GM19328 (cell line): ENCODE results near the gene MRPL49.
"Not testable (repeated sequence)": the region's sequence is repeated elsewhere in the genome, so short reads cannot be mapped to it uniquely, and the experiment has no call there.

ENCODE experiments used
- ATAC-seq: cut with Tn5 transposase; IDR thresholded peaks from one replicate; pipeline ENCODE4 v1.9.1; 2021; ENCODE audit warnings: mild to moderate bottlenecking, moderate library complexity; ENCODE audit not compliant: unreplicated experiment

The MRPL49 gene

DNA sequence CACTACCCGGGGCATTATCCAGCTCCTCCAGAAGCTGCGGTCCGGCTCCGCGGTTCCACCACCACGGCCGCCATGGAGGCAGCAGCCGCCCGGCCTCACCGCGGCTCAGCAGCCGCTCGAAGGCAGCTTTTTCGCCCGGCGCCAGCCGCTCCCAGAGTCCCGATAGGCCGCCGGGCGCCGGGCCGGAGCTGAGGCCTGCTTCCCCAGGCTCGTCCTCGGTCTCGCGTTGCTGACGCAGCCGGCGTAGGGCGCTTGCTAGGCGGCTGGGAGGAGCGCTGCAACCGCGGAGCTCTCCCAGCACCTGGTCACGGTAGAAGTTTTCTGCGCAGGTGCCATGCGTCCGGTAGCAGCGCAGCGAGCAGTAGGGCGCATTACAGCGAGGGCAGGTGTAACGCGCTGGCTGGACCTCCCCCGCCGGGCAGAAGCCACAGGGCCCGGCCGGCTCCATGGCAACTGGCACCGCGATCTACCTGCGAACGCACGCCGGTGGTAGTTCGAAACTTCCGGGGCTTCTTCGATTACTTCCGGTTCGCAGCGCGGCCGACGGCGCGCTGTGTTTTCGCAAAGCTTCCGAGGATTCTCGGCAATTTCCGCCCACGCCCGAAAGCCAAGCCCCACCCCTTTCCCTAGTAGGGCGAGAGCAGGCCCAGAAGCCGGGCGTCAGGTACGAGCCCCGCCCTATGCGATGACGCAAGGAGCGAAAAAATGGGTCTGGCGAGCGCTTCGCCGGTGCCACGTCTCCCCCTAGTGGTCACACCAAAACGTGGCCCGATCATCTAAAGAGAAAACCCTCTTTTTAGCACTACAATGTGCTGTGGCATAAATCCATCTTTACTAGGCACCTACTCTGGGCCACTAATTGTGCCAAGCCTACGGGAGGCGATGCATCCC is 4.7 kb upstream of the MRPL49 start, which contains the start of gene ZNHIT2:
Gene ZNHIT2, minus strand, starts transcription at position 496 of the 891 bp plus-strand sequence. Its CDS starts 48 bp downstream, at position 448.
- ATAC-seq, result peak; percentile 64

DNA sequence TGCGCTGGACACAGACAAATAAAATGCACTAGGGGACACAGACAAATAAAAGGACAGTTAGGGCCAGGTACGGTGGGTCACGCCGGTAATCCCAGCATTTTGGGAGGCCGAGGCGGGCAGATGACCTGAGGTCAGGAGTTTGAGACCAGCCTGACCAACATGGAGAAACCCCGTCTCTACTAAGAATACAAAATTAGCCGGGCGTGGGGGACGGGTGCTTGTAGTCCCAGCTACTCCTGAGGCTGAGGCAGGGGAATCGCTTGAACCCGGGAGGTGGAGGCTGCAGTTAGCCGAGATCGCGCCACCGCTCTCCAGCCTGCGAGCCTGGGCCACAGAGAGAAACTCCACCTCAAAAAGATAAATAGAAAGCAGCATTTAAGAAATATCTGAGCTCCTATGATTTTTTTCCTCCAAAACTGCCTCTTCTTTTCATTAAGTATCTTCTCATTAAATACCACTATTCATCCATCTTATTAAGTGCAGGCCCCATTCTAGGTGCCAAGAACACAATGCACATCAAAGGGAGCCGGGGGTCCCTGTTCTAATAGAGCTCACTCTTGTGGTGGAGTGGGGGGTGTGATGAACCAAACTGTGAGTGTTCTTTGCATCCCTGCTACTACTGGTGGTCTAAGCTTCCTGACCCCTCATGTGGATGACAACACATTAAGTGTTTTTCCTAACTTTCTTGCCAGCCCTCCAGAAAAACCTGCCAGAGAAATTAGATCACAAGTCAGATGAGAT is 3.9 kb upstream of the MRPL49 start:
- no peak for ATAC-seq

DNA sequence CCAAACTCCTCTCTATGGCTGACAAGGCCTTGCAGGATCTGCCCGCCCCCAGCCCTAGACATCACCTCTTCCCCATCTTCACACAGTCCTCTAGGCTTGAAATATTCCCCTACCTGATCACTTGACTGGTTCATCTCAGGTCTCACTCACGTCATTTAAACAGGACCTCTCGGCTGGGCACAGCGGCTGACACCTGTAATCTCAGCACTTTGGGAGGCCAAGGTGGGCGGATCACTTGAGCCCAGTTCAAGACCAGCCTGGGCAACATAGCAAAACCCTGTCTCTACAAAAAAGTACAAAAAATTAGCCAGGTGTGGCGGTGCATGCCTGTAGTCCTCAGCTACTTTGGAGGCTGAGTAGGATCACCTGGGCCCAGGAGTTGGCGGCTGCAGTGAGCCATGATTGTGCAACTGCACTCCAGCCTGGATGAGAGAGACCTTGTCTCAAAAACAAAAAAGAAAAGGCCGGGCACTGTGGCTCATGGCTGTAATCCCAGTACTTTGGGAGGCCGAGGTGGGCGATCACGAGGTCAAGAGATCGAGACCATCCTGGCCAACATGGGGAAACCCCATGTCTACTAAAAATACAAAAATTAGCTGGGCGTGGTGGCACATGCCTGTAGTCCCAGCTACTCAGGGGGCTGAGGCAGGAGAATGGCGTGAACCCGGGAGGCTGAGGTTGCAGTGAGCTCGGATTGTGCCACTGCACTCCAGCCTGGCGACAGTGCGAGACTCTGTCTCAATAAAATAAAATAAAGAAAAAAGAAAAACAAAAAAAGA is 3.0 kb upstream of the MRPL49 start:
- ATAC-seq, result not testable (repeated sequence)

DNA sequence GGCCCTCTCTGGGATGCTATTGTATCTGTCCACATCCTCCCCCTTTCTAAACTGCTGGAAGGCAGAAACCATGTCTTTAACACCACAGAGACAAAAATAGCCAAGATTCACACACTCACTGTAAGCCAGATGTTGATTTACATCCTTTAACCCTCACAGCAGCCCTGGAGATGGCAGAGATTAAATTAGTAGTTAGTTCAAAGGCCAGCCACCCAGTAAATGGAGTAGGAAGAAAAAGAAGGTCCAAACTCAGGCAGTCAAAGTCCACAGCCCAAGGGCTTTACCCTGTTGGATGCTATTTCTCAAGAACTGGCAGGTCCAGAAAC is 2.5 kb upstream of the MRPL49 start:
- no peak for ATAC-seq

DNA sequence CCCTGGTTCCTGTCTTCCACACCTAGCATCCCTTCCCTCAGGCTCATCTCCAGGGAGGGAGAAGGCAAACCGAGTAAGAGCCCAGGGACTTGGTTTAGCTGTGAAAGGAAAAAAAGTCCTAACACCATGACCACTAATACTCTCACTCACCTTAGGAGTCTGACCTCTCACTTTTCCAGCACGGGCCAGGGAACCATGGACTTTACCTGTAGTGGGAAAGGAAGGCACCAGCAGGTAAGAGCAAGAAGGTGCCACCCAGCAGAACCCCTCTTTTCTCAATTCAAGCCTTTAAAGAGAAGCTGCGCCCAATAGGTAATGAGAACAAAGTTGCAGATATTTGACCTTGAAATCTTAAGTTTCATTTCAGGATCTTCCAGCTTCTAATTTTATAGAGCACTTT is 1.3 kb upstream of the MRPL49 start:
- ATAC-seq, result no peak

DNA sequence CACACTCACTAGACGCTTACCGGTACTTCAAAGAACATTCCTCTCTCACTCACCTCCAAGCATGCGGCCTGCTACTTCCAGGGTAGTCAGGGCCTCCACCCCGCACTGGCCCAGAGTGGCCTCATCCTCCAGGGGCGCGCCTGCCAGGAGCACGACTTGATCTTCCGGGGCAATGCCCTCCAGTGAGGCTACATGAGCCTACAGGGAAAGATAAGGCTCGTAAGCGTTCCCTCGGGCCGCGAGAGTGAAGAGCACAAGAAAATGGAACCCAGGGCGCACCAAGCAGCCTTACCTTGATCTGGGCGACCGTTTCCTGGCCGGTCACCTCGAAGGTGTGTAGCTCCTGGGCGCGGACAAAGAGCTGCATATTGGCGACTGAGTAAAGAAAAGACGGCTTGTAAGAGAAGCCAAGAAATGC is 665 bp upstream of the MRPL49 start:
- no peak for ATAC-seq

DNA sequence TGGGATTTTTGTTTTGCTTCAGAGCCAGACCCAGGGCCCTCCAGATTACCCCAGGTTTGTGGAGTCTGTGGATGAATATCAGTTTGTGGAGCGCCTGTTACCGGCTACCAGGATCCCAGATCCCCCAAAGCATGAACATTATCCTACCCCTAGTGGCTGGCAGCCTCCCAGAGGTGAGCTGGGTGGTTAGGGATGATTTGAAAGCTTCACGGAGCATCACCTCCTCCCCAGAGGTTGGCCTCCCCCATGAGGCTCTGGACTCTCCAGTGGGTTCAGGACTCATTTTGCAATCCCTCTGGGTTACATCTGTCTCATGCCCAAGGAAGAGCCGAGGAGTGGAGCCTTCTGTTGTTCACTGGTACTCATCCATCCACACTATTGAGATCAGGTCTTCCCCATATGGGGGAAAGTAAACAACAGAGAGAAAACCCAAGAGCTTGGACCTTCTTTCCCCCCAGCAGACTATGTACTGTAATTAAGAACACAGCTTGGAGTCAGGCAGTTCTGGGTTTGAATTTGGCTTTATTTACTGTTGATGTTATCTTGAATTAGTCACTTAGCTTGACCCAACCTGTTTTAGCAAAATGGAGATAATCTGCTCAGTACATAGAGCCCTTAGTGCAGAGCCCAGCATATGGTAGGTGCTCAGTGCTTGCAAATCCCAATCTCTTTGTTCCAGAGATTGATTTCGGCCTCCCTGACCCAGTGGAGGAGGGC is 2.5 kb downstream of the MRPL49 start:
- ATAC-seq, result no peak

DNA sequence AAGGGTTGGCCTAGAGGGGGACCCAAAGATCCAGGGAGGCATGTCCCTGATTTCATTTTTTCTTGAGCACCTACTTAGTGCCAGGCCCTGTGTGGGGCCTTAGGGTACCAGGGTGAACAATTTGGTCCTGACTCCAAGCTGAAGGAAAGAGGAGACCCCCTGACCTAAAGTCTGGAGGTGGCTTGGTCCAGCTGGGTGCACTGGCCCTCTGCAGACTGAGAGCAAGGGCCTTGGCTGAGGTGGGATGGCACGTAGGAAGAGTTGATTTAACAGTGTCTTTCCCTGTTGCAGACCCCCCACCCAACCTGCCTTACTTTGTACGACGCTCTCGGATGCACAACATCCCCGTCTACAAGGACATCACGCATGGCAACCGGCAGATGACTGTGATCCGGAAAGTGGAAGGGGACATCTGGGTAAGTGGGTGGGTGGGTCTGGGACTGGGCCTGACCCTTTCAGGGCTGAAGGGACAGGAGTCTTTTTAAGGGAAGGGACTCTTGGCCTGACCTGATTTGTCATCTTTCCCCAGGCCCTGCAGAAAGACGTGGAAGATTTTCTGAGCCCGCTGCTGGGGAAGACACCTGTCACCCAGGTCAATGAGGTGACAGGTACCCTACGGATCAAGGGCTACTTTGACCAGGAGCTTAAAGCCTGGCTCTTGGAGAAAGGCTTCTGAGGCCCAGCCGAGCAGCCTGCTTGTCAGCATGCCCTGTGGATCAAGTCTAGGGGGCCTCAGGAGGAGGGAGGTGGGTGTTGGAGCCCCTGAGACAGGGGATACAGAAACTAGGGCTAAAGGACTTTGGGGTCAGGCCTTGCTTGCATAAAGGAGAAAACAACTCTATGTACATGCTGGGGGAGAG is 3.3 kb downstream of the MRPL49 start:
- ATAC-seq, result no peak

DNA sequence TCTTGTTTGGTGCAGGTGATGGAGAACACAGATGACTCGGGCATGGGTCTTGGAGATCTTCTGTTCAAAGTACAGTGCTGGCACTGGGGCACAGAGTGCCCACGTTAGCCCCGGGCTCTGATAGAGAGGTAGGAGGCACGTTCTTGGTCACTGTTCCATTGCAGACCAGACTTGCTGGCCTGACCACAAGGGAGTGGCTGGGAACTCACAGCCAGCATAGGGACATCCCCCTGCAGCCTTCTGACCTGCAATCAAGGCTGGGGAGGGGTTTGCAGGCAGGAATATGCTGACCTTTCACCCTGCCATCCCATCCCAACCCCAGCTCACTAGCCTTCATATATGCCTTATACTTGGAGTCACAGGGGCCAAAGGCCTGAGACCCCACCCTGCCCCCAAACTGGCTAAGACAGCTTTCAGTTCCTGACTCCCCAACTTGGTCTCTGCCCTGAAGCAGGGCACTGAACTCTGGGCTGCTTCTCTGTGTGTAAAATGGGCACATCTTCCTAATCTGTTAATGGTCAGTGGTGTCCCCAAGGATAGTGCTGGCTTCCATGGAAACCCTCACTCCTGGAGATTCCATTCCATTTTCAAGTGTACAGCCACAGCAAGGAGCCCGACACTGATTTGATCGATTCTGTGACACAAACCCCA is 4.6 kb downstream of the MRPL49 start:
- ATAC-seq, result no peak

DNA sequence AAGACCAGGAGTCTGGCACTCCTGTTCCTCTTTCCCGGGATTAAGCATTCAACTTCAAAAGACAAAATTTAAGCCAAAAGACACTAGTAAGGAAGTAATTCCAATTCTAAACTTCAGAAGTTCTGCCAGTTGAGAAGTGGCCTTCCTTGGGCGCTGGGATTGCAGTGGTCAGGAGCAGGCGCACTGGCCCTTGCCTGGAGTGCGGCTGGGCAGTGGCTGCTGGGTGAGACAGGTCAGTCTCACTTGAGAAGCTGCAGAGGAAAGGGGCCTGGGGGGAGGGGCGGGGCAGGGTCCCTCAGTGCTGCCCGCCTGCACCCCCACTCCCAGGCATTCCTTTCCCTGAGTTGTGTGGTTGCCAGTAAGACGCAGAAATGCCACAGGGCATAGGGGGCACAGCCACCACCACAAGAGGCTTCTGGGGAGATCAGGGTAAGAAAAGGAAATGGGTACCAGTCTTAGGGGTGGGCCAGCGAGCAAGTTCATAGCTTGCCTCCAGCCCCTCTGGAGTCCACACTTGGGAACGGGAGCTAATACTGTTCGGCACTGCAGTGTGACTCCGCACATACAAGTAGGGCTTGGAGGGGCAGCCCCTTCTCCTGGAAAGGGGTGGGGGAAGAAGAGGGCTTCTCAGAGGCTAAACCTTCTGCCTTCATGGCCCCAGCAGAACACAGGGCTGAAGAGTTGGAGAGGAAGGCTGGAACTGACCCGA is 5.5 kb downstream of the MRPL49 start:
- ATAC-seq, result no peak

DNA sequence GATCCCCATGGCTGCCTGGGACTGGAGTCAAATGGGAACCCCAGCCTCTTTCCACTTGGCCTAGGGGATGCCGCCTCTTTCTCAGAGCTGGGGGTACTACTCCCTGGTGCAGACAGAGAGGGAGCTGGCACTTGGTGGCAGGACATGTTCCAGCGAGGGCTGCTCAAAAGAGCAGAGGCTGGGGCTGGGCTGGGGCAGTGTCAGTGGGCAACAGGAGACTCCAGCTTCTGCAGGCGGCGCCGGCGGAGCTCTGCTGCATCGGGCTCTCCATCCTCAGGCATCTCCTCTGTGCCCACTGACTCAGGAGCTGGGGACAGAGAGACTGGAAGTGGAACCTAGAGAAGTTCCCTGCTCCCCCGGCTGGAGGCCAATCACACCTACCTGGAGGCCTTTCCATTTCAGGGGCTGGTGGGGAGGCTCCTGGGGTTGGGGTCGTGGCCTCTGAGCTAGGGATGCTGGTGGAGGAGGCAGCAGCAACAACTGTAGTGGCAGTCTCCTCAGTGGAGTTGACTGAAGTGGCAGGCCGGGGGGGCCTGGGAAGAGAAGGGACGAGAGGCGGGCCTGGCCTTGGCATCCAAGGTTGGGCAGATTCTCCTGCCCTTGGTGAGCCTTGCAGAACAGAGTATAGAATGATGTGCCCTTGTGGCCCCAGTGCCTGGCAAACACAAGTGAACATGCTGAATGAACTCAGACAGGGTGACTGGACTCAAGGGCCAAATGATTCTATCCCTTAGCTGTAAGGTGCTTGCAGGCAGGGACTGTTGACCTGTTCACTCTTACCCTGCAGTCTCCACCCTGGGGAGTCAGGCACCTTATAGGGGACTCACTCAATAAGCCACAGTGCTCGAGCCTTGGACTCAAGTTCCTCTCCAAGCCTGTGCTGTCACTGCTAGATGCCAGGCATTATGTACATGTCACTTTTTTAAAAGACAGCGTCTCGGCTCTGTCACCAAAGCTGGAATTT is 6.3 kb downstream of the MRPL49 start:
- no peak for ATAC-seq

DNA sequence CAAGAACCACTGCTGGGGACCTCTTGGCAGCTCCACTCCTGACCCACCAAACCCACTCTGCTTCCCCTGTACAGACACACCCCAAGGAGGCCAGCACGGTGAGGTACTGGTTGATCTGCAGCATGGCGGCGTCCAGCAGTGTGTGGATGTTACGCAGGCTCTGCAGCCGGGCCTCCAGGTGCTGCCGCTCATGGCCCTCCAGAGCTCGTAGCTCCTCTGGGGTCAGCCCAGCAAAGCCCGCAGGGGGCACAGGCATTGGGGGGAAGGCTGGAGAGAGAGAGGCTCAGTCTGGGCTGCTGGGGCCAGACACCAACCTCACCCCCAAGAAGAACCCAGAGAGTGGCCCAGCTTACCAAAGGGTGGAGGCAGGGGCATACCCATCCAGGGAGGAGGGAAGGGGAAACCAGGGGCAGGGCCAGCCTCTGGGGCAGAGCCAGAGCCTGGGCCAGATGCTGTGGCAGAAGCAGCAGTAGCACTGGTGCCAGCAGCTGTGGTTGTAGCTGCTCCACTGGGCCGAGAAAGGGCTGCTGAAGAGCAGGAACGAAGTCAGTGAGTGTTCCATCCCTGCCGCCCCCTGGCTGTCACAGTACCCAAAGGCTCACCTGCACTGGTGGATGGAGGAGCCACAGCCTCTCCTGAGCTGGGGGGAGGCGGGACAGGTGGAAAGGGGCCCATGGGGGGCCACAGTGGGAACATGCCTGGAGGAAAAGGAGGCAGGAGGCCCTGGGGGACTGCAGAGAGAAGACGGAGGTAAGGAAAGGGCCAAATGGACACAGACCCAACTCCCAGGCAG is 7.7 kb downstream of the MRPL49 start:
- no peak for ATAC-seq

DNA sequence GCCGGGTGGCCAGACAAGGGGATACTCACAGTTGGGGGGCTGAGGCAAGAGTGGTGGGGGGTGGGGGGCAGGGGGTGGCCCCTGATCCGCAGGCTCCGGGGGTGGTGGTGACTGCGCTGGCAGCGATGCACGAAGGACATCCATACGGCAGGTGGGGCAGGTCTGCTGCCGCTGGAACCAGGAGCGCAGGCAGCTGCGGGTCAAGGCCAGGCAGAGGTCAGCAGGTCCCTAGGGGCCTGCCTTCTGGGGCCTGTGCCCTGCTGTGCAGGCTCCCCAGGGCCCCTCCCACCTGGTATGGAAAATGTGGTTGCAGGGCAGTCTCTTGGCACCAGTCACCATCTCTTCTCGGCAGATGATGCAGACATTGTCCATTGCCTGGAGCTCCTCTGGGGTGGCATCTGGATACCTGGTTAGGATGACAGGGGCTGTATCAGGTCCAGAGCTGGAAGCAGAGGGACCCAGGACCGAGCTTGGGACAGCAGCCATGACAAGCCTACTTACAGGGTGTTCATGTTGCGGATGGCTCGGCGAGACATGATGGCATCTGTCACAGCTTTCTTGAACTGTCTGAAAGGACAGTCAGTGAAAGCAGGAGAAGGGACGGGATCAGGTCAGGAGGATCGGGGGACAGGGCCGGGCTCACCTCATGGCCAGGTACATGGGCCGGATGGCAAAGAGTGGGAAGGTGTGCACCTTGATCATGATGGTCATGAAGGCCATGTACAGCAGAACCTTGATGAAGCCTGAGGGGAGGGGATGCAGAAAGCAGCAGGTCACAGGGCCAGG is 8.7 kb downstream of the MRPL49 start:
- ATAC-seq, result no peak

DNA sequence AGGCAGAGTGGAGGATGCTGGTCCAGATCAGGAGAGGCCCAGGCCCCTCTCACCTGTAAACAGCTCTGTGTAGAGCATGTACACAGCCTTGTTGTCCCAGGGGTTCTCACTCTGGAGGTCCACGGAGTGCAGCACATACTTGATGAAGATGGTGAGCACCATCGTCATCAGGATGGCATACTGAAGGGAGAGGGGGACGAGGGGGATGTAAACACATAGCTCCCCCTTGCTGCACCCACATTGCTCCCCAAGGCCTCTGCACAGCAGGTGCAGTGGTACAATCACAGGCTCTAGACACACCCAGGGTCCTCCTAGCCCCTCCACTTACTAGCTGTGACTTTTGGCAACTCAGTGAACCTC is 9.3 kb downstream of the MRPL49 start:
- no peak for ATAC-seq

DNA sequence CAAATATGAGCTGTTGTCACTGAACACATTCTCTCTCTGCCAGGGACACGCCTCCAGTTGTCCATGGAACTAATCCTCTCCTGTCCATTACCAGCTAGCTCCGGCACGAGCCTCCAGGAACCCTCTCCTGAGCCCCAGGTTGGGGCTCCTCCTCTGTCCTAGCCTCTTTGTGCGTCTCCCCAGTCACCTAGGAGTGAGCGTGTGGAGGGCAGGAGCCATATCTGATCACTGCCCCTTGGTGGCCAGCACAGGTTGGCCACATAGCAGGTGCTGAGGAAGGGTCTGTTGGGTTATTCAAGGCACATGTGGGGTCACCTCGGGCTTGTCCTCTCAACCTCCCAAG is 9.7 kb downstream of the MRPL49 start:
- no peak for ATAC-seq
